Hippocampal formation (tissue), 2 donors: ENCODE measurements around the gene OR6K6.

Experiments
- DNase-seq, 2 donors: peaks; one replicate each; lab custom pipeline; 2025; lab: John Stamatoyannopoulos, UW

Gene OR6K6, protein sequence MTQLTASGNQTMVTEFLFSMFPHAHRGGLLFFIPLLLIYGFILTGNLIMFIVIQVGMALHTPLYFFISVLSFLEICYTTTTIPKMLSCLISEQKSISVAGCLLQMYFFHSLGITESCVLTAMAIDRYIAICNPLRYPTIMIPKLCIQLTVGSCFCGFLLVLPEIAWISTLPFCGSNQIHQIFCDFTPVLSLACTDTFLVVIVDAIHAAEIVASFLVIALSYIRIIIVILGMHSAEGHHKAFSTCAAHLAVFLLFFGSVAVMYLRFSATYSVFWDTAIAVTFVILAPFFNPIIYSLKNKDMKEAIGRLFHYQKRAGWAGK

DNA sequence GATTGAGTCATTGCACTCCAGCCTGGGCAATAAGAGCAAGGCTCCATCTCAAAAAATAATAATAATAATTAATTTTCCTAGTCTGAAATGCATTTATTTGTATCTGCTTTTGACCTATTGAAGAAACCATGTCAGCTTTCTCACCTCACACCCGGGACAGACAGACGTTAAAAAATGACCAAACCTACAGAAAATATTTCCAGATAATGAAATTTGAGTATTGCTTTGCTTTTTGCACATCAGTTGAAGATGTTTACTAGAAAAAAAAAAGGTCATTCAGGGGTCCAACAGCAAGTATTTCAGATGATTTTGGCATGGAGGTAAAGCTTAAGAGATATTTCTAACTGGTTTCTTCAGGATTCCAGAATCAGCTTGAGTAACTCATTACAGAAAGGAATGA, at the start of gene OR6K6:
OR6K6 (plus strand) TSS at position 301 of the 400 bp plus-strand sequence. CDS start 168 bp downstream, outside the sequence.
- no peak for DNase-seq

DNA sequence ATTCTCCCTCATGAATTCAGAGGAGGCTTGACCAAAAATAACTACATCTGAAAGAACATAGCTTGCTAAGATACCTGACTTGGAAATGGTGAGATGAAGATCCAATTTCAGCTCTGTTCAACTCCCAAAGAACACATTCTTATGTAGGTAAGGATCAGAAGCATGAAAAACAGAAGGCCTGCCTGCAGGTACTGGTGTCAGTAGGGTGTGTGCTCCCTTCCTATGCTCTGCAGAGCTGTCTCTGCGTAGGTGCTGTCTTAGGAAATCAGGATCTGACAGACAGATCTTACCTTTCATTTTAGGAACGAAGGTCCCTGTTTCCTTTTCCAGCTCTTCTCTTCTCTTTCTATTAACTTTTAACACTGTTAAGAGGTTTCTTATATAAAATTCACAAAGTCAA, 48.4 kb upstream of the OR6K6 start:
- DNase-seq, result no peak

DNA sequence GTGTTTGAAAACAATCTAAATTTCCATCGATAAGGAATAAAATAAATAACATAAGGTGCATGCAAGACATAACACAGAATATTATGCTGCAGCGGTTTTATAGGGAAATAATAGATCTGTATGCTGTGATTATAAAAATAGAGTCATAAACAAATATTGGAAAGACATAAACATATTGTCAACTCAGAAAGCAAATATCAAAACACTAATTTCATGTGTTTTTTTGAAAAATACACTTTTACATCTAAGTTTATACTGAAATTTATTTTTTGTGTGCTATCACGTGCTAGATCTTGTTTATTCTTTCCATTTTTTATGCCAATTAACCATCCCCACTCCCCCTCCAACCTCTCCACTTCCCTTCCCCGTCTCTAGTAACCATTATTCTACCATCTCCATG, 43.4 kb upstream of the OR6K6 start:
- DNase-seq, result no peak

DNA sequence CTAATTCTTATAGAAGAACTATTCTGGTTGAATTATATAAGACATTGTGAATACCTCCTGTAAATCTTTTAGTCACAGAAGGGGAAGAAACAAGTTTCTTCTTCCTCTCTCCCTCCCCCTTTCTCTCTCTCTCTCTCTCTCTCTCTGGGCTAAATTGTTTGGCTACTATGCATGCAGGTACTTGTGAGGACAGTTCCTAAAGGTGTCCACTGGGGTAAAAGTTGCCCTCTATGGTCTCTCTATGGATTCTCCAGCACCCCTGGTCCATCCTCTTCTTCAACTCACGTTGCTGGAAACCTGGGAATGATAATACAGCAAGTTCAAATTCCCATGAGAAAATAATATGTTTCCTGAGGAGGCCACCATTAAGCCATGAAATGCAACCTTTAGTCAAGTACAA, 39.8 kb upstream of the OR6K6 start:
- DNase-seq, result no peak

DNA sequence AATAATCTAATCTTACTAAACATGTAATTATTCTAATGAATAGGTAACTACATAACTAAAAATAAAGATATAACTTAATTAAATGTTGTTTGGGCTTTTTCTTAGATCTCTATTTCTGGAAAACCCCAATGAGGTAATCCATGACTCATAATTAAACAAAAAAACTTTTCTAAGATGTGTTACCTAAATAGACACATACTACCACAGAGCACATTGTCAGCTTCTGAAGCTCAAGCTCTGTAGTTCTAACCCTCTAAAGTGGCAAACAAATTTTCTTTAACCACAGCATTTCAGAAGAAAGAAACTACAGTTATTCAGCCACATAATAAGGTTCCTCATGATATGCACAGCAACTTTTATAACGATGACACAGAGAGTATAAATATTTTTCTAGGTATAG, 38.2 kb upstream of the OR6K6 start:
- DNase-seq, result no peak

DNA sequence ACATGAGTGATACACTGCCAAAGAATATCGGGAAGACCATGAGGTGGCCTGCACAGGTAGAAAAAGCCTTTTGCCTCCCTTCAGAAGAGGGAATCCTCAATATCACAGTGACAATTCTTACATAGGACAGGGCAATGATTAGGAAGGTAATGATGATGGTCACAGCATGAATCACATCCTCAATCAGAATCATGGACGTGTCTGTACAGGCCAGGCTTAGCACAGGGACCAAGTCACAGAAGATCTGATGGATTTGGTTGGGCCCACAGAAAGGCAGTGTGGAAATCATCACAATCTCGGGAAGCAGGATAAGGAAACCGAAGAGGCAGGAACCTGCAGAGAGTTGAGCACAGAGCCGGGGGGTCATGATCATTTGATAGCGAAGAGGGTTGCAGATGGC, 37.2 kb upstream of the OR6K6 start:
- DNase-seq, result no peak

DNA sequence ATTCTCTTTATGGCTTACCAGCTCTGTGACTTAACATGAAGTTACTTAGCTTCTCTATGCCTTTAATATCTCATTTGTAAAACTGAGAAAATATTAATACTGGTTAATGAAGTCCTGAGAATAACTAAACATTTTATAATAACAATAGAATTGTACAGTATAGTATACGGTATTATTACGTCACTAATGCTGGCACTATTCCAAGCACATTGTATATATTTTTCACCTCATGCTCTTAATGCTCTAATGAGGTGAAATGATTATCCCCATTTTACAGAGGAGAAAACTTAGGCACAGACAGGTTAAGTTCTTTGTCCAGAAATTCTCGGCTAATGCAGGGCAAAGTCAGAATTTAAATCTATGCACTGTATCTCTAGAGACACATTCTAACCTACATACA, 34.9 kb upstream of the OR6K6 start:
- no peak for DNase-seq

DNA sequence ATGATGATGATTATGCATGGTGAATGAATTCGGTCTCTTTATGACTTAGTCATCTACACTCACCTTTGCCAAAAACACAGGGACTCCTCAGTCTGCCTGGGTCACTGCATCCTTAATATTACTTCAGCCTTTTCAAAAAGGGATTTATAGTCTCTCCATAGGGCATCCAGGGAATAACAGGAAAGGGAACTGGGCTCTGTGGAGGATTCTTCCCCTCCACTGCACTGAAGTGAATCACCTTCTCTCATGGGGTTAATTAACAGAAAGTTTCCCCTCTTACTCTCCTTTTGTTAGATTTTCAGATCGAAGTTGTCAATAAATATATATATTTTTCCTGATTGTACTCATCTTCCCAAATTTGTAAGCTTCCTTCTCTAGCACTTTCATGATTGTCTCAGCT, 33.9 kb upstream of the OR6K6 start, which contains the start of gene OR6K3:
OR6K3 (minus strand) TSS at position 101 of the 400 bp plus-strand sequence. CDS start 2,605 bp downstream, outside the sequence.
- no peak for DNase-seq

DNA sequence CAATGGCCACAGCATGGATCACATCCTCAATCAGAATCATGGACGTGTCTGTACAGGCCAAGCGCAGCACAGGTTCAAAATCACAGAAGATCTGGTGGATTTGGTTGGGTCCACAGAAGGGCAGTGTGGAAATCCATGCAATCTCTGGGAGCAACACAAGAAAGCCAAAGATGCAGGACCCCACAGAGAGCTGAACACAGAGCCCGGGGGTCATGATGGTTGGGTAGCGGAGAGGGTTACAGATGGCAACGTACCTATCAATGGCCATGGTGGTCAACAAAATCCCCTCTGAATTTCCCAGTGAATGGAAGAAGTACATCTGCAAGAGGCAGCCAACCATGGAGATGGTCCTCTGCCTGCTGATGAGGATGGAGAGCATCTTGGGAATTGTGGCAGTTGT, 30.1 kb upstream of the OR6K6 start:
- DNase-seq, result no peak

DNA sequence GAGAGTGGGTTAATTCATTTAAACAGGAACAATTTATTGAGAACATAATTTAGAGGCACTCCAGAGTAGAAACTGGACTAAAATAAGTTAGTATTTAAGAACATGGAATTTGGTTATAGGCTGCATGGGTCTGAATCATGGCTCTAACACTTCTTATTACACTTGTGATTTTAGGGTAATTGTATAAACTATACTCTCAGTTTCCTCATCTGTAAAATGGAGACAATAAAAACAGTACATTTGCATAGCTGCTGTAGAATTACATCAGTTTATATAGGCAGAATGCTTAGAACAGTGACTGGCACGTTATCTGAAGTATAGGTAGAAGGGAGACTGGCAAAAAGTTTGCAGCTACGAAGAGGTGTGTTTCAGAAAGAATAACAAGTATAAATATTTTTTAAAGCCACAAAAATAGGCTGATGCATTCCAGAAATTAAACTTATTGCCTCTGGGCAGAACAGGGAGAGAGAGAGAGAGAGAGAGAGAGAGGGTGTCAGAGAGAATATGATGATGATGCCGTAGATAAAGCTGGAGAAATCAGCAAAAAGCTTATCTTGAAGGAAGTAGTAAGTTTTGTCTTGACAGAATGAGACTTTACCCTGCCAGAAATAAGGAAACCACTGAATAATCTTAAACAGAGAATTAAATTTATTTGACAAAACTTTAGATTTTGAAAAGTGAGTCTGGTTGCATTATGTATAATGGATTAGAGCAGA, 25.9 kb upstream of the OR6K6 start:
- no peak for DNase-seq

DNA sequence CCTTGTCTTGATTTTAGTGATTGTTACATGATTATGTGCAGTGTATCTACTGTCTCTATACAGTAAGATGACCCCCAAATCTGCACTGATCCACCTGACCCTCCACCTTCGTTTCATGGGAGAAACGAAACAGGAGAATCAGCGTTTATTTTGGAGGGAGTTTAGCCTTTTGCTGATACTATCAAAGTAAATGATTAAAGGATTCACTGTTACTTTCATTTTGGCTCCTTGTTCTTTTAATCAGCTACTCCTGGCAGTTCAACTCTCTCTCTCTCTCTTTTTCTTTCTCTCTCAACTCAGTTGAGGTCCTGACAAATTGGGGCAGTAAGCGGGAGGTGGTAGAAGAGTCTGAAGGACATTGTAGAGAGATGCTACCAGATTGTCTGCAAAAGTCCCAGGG, 24.1 kb upstream of the OR6K6 start:
- no peak for DNase-seq

DNA sequence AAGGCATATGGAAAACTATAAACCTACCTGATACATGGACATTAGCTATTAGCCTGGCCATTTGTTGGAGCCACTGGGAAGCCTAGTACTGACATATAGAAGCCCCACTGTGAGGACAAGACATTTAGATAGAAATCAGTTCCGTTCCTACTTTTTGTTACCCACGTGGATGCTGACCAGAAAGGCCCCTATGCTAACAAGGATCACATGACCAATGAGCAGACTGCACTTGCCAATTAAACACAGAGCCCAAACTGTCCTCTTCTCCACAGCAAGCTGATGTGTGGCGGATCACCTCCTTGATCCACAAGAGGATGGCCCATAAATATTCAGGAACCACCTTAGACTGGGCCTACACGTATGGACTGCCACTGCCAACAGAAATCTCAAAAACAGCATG, 22.8 kb upstream of the OR6K6 start:
- DNase-seq, result no peak

DNA sequence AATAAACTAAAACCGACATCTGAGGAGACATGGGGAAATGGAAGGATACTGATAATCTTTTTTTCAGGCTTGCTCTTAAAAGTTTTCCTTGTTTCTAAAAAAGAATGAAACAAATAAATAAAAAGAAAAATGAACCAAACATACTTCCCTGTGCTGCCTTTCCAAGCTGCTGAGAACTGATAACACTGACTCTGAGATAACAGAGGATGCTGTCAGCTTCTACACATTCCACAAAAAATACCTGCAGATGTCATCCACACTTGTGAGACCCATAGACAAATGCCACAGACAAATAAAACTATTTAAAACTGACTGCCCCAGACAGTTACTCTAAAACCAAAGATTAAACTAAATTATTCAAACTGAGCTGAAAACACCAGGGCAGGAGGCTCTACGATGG, 22.0 kb upstream of the OR6K6 start:
- no peak for DNase-seq

DNA sequence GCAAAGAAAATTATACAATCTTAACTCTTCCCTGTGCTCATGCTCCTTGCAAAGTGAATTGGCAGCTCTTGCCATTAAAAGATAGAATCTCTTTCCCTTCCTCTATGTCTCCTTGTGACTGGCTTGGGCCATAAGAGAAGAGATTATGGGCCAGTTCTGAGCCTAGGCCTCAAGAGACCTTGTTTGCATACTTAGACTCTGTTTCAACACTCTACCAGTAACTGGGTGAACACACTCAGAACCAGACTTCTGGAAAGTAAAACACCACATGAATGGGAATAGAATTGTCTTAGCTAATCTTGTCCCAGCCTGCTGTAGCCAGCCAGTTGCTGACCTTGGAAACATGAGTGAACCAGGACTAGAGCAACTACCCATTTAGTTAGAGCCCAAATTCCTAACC, 18.7 kb upstream of the OR6K6 start:
- no peak for DNase-seq

DNA sequence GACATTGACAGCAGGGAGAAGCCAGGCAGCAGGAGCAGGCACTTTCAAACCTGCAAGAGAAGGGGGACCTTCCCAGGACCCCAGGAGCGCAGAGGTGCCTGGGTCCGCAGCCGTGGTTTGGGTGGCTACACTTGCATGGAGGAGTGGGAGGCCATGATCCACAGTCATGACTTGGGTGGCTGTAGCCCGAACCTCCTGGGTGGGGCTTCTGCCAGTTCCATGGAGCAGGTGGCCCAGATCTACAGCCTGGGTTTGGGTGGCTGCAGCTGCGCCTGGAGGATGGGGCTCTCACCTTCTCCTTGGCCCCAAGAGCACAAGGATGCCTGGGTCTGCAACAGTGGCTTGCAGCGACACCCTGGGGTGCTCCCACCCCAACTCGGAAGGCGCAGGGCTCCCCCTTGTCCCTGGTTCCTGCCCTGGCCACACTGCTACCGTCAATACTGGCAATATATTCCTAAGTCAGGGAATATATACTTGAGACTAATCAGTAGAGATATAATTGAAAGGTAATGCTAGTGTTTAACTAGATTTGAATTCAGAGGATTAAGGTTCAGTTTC, 2.3 kb upstream of the OR6K6 start:
- no peak for DNase-seq

DNA sequence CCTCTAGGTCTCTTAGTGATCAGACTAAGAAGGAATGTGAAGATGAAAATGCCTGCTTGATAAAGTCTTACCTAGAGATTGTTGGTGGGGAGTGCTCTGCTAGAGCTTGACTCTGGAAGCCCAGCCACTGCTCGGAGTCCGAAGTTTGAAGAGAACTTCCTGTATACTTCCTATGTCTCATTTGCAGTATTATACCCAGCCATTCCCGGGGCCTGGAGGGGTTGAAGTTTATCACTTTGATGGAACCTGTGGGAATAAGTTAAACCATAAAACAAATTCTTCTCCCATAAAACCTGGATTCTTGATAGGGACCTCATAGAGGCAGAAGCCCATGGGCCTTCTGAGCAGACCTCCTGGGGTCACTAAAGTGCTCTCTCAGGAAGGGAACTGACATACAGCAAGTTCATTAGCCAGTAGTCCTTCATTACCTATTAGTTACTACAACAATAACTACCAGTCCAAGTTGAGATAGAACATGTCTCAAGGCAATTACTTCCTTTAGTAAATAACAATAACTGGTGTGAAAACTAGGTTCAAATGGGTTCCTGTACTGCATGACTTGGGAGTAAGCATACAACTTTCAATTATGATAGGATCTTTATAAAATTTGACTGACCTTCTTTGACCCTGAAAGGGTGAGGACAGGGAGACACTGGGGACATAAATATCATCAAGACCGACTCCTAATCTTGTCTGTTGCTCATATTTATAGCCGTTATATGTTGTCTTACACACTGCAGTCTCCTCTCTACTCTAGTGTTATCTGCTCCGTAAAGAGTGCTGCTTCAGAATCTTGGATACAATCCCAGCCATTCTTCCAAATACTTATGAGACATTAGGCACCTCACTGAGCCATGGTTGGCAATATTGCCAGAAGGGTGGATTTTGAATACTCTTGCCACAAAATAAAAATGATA, 17.7 kb downstream of the OR6K6 start, which contains the start of gene OR6N1:
OR6N1 (minus strand) TSS at position 246 of the 917 bp plus-strand sequence. CDS start 5,513 bp downstream, outside the sequence.
- DNase-seq, result no peak

DNA sequence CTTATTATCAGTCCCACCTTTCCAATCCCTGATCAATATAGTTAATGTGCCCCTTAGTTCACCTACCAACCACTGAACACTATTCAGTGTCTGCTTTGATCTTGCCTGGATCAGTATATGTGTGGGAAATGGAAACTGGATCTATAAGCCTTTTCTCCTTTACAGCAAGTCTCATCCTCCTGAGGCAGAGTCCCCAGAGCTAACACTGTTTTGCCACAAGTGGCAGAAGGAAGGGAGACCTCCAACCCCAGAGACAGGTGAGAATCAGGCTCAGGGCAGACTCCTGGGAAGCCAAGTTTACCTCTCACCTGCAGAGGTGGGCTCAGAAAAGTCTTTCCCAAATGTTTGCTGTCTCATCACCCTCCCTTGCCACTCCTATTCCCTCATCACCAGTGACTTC, 26.6 kb downstream of the OR6K6 start, which contains the start of gene OR6N2:
OR6N2 (minus strand) TSS at position 101 of the 400 bp plus-strand sequence. CDS start 3,569 bp downstream, outside the sequence.
- no peak for DNase-seq

DNA sequence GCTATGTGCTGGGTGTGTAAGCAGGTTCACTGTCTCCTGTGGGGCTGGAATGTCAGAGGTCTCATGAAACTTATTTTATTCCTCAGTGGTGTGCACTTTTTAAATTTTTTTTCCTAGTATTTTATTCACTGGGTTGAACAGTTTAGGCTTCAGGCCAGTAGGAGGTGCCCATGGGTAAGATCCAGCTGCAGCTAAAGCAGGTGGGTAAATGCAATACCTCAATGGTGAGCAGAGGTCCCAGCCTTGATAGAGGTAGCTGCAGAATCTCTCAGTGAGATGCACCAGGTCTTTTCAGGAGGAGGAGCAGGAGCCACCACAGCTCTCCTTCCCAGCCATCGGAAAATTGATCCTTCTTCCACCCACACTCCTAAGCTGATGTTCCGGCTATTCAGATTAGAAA, 39.1 kb downstream of the OR6K6 start:
- no peak for DNase-seq

DNA sequence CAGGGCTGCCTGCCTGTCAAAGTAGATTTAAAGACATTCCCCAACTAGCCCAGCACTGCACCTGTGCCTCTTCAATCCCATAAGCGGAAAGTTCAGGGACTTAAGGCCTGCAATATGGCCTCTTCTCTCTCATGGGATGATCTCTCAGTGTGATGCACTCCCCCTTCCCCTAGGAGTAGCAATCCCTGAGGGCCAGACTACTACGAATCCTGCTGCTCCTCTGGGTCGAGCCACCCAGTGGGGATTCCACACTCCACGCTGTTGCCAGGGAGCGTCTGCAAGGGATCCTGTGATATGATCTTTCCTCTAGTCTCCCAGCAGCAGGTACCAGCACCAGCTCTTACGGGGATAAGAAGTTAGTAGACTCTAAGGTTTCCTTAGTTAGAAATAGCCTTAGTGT, 39.7 kb downstream of the OR6K6 start:
- DNase-seq, result no peak

DNA sequence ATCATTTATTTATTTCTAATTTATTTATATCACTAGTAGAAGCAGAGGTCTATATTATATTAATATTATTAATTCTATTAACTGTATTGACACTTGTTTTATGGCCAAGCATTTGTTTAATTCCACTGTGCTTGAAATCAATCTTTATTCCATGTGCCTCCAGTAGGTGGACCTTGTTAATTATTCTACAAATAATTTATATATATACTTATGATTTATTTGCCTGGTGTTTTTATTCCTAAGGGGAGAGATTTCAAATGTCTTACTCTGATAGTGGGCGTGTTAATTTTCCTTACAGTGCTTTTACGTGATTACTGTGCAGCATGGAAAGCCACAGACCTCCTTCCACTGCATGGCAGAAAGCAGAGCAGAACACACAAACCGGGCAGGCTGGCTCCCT, 44.0 kb downstream of the OR6K6 start:
- no peak for DNase-seq

DNA sequence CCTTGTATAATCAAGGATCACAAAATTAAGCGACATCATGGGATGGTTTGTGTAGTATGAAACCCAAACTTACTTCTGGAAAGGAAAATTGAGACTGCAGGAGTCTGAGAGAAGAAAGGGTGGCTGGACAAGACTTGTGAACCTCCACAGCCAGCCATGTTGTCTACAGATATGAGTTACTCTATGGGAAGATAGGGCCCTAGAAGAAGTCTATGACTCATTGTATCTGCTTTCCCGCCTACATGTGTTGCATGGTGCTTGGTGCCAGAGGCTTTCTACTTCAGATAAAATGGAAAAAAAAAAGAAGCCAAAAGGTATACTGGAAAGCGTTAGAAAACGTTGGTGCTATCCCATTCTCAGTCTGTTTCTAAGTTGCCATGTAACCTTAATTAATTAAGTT, 45.2 kb downstream of the OR6K6 start:
- no peak for DNase-seq

DNA sequence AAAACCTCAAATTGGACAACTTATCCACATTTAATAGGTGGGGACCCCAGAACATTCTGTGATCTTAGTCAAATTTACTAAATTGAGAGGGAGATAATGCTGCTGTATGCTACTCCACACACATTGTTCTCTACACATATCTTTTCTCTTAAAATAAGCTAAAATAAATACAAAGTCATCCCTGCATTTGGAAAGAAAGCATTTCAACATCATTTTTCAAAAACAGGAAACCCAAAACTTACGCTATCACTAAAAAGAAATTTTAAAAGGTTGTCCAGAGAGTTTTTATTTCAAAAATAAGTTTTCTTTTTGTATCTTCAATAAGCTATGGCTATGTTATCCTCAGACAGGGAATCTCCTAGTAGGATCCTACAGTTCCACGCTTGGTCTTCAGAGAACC, 46.0 kb downstream of the OR6K6 start:
- no peak for DNase-seq
